GM12892 (cell line): ENCODE data around the gene MMP14.

Experiments used
- POLR2A ChIP-seq: IDR thresholded peaks from 2 replicates; pipeline ENCODE4 v1.6.1; 2011; ENCODE audit warnings: low read depth, low read length, control low read depth
- POLR2AphosphoS5 ChIP-seq: IDR thresholded peaks from 2 replicates; pipeline ENCODE4 v1.6.1; 2011; ENCODE audit warnings: low read depth, low read length, control low read depth

DNA sequence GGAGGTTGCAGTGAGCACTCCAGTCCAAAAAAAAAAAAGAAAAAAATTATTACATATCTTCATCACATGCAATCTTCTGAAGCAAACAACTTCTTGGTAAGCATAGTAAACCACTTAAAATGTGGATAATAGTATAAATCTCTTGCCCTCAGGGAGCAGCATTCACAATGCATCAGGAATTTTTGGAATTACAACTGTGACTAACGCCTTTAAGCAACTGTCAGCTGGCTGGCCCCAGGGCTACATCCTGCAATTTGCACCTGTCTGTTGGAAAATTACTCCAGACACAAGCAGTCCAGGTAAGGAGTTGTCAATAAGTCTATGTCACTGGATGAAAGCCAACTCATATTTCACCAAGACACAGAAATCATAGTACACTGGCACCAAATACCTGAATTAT is 15.7 kb upstream of the MMP14 start:
- TF ChIP-seq POLR2AphosphoS5, result no peak
- TF ChIP-seq POLR2A, result no peak
